SJSA1 (cell line): ENCODE measurements around the gene SLAMF9. TPM values are rescaled to one million over a fixed set of nuclear protein-coding genes. Genes with fewer than 3 reads are reported as not detected.
"Not testable (repeated sequence)": the region's sequence is repeated elsewhere in the genome, so short reads cannot be mapped to it uniquely, and the experiment has no call there.

Experiments
- DNase-seq, 2 experiments: peaks; one replicate each; pipeline ENCODE4 v3.0.0-alpha.2; 2015 to 2020; ENCODE audit warnings: low spot score in 2 of 2, low read depth in 1 of 2
- H3K27ac ChIP-seq: fragments of 250-450 bp; sonication (Bioruptor Pico); 2 replicates; pipeline ENCODE4 v1.5.1; 2020; ENCODE audit warnings: mild to moderate bottlenecking, moderate library complexity
- H3K27me3 ChIP-seq: fragments of 250-450 bp; sonication (Bioruptor Pico); replicated peaks from 2 replicates; pipeline ENCODE4 v1.5.1; 2020; ENCODE audit warnings: mild to moderate bottlenecking, moderate library complexity
- H3K36me3 ChIP-seq: fragments of 250-450 bp; sonication (Bioruptor Pico); 2 replicates; pipeline ENCODE4 v1.5.1; 2020; ENCODE audit warnings: mild to moderate bottlenecking
- H3K4me1 ChIP-seq: fragments of 250-450 bp; sonication (Bioruptor Pico); replicated peaks from 2 replicates; pipeline ENCODE4 v1.6.1; 2021; ENCODE audit warnings: mild to moderate bottlenecking
- H3K4me3 ChIP-seq: fragments of 250-450 bp; sonication (Bioruptor Pico); 2 replicates; pipeline ENCODE4 v1.5.1; 2020; ENCODE audit warnings: mild to moderate bottlenecking
- H3K9me3 ChIP-seq: fragments of 250-450 bp; sonication (Bioruptor Pico); replicated peaks from 2 replicates; pipeline ENCODE4 v1.5.1; 2020; ENCODE audit warnings: mild to moderate bottlenecking
- total RNA-seq: library from RNA; depleted of rRNA; stranded (reverse); fragments of >200 nt; shearing (Covaris generic); gene quantifications from 2 replicates; pipeline ENCODE4 v1.2.3, GENCODE V29; 2014; rRNA removed

SLAMF9 gene
- total RNA-seq, 1 experiment from 2014 or later: not detected

- H3K36me3 ChIP-seq: peaks cover 18% of the 10 kb centered on the region
- no peaks in the 10 kb centered on the region for H3K9me3 ChIP-seq
- no peak for DNase-seq
- H3K4me3 ChIP-seq: no peak overlapping the region
- peaks cover 45% of the 10 kb centered on the region for H3K4me1 ChIP-seq
- no peaks in the 10 kb centered on the region for H3K27me3 ChIP-seq
- H3K27ac ChIP-seq: peak overlapping the region; percentile 72
These were observed 42.5 kb downstream of the SLAMF9 start for GRCh38 chr1:159911326-159912070.

GRCh38 chr1:159908031-159908940 is 45.8 kb downstream of the SLAMF9 start:
- Histone ChIP-seq H3K4me3 (no peak overlapping the region), H3K9me3 (no peaks in the 10 kb centered on the region), H3K36me3 (no peaks in the 10 kb centered on the region), H3K27ac (no peak overlapping the region), H3K27me3 (no peaks in the 10 kb centered on the region), H3K4me1 (peaks cover 32% of the 10 kb centered on the region)
- no peak for DNase-seq

- DNase-seq: no peak
- no peaks in the 10 kb centered on the region for H3K36me3 ChIP-seq
These were observed 47.1 kb downstream of the SLAMF9 start for GRCh38 chr1:159906960-159907359.

GRCh38 chr1:159904036-159904435 is 50.0 kb downstream of the SLAMF9 start:
- not testable (repeated sequence) for H3K4me3 ChIP-seq, H3K36me3 ChIP-seq, H3K4me1 ChIP-seq, H3K27ac ChIP-seq, H3K27me3 ChIP-seq, DNase-seq, H3K9me3 ChIP-seq

More at GRCh38 chr1:159906960-159907359, 47.1 kb downstream of the SLAMF9 start:
- Histone ChIP-seq H3K27me3 (no peaks in the 10 kb centered on the region), H3K4me3 (no peak overlapping the region), H3K4me1 (peaks cover 18% of the 10 kb centered on the region), H3K27ac (no peak overlapping the region), H3K9me3 (no peaks in the 10 kb centered on the region)

GRCh38 chr1:159902541-159902940 is 51.5 kb downstream of the SLAMF9 start:
- no peaks in the 10 kb centered on the region for H3K4me1 ChIP-seq
- no peaks in the 10 kb centered on the region for H3K27me3 ChIP-seq
- H3K4me3 ChIP-seq: no peak overlapping the region
- no peaks in the 10 kb centered on the region for H3K36me3 ChIP-seq
- no peak for DNase-seq
- no peaks in the 10 kb centered on the region for H3K9me3 ChIP-seq
- no peak overlapping the region for H3K27ac ChIP-seq

Other genes starting within 250 kb of the SLAMF9 start
- gene CRP, start 239.6 kb downstream of the SLAMF9 start, total RNA-seq: not detected in 2 replicates
- gene DUSP23, start 173.3 kb downstream of the SLAMF9 start, total RNA-seq: 3.2 and 8.2 TPM in 2 replicates
- not detected in 2 replicates for gene FCRL6, start 151.9 kb downstream of the SLAMF9 start, total RNA-seq
- not detected in 2 replicates for gene SLAMF8, start 127.4 kb downstream of the SLAMF9 start, total RNA-seq
- gene VSIG8, start 91.6 kb downstream of the SLAMF9 start, total RNA-seq: not detected in 2 replicates
- 0.61 TPM in 1 of 2 replicates, not detected in the other for gene CFAP45, start 54.1 kb downstream of the SLAMF9 start, total RNA-seq
- gene TAGLN2, start 28.7 kb downstream of the SLAMF9 start, total RNA-seq: 601 and 809 TPM in 2 replicates
- 0.16 TPM in 1 of 2 replicates, not detected in the other for gene IGSF9, start 8.6 kb downstream of the SLAMF9 start, total RNA-seq
- gene PIGM, start 77.8 kb upstream of the SLAMF9 start, total RNA-seq: 5.9 TPM in 2 replicates
- not detected in 2 replicates for gene KCNJ10, start 115.9 kb upstream of the SLAMF9 start, total RNA-seq
- not detected in 2 replicates for gene KCNJ9, start 127.3 kb upstream of the SLAMF9 start, total RNA-seq
- gene IGSF8, start 144.4 kb upstream of the SLAMF9 start, total RNA-seq: 30.6 and 41.7 TPM in 2 replicates
- gene ATP1A2, start 161.5 kb upstream of the SLAMF9 start, total RNA-seq: 1.2 TPM in 1 of 2 replicates, not detected in the other
- not detected in 2 replicates for gene ATP1A4, start 197.4 kb upstream of the SLAMF9 start, total RNA-seq
- gene CASQ1, start 236.3 kb upstream of the SLAMF9 start, total RNA-seq: not detected in 2 replicates